ENCODE data around the gene PRDM16.

DNA sequence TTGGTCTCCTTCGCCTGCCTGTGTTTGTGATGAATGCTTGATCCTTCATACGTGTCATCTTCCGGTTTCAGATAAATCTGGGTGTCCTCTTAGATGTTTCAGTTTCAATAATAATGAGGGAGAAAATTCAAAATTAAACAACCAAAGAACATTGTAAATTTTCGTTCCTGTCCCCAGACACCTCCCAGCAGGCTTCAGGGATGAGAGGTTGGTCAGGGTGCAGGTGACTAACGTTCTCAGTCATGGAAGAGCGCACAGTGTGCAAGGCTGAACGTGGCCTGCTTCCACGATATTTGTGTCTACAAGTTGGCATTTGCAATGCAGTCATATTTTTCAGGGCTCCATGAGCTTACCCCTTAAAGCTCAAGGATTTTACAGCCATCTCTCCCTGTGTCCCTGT lies 238.4 kb downstream of the PRDM16 start:
- TF ChIP-seq POLR2AphosphoS5 (IDR thresholded peaks at IDR 0.05; ENCODE audit: low read depth, low read length) (no peak), SIN3A (IDR thresholded peaks at IDR 0.05; ENCODE audit: borderline replicate concordance, insufficient read depth, low read depth, low read length) (no peak)
- TF ChIP-seq, protein P1, sequence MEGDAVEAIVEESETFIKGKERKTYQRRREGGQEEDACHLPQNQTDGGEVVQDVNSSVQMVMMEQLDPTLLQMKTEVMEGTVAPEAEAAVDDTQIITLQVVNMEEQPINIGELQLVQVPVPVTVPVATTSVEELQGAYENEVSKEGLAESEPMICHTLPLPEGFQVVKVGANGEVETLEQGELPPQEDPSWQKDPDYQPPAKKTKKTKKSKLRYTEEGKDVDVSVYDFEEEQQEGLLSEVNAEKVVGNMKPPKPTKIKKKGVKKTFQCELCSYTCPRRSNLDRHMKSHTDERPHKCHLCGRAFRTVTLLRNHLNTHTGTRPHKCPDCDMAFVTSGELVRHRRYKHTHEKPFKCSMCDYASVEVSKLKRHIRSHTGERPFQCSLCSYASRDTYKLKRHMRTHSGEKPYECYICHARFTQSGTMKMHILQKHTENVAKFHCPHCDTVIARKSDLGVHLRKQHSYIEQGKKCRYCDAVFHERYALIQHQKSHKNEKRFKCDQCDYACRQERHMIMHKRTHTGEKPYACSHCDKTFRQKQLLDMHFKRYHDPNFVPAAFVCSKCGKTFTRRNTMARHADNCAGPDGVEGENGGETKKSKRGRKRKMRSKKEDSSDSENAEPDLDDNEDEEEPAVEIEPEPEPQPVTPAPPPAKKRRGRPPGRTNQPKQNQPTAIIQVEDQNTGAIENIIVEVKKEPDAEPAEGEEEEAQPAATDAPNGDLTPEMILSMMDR (IDR thresholded peaks at IDR 0.05) = no peak
